ENCODE measurements around the gene NDOR1.

The NDOR1 gene

DNA sequence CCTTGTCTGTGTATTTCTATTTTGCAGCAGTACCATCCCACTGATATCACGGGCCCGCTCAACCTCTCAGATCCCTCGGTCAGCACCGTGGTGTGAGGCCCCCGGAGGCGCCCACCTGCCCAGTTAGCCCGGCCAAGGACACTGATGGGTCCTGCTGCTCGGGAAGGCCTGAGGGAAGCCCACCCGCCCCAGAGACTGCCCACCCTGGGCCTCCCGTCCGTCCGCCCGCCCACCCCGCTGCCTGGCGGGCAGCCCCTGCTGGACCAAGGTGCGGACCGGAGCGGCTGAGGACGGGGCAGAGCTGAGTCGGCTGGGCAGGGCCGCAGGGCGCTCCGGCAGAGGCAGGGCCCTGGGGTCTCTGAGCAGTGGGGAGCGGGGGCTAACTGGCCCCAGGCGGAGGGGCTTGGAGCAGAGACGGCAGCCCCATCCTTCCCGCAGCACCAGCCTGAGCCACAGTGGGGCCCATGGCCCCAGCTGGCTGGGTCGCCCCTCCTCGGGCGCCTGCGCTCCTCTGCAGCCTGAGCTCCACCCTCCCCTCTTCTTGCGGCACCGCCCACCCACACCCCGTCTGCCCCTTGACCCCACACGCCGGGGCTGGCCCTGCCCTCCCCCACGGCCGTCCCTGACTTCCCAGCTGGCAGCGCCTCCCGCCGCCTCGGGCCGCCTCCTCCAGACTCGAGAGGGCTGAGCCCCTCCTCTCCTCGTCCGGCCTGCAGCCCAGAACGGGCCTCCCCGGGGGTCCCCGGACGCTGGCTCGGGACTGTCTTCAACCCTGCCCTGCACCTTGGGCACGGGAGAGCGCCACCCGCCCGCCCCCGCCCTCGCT is 37.5 kb upstream of the NDOR1 start:
- DNase-seq (ENCODE audit: low spot score), result peak; percentile 56

DNA sequence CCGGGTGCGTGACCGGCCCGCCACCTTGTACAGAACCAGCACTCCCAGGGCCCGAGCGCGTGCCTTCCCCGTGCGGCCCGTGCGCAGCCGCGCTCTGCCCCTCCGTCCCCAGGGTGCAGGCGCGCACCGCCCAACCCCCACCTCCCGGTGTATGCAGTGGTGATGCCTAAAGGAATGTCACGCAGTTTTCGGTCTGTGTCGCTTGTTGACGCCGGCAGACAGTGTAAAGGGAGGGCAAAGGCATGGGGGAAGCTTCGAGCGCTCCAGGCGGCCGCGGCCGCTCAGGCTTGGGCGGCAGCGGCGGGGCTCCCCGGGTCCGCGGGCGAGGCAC is 37.0 kb upstream of the NDOR1 start:
- peak; percentile 44 for DNase-seq (ENCODE audit: low spot score)

DNA sequence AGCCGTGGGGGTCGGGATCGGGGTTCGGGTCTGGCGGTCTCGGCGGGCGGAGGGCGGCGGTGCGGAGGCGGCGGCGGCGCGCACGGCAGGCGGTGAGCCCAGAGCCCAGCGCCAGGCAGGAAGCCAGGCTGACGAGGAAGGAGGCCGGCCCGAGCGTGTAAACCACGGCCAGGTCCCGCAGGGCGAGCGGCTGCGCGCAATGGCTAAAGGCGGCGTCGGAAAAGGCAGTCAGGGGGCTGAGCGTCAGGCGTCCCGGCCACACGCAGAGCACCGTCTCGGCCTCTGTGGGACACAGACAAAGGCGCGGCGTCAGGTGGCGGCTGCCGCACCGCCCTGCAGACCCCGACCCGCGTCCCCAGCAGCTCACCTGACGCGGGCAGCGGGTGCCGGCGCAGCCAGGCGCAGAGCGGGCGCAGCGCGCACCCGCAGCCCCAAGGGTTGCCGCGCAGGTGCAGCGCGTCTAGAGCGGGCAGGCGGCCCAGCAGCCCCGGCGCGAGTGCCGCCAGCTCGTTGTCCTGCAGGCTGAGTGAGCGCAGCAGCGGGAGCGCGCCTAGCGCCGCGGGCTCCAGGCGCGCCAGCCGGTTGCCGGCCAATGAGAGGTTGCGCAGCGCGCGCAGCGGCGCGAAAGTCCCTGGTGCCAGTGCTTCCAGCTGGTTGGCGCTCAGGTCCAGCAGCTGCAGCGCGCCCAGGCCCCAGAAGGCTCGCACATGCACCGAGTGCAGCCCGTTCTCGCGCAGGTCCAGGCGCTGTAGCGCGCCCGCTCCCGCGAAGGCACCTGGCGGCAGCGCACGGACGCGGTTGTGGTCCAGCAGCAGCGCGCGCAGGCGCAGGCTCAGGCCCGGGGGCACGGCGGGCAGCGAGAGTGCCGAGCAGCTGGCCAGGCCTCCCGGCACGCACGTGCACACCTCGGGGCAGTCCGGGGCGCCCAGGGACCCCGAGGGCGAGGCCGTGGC is 36.3 kb upstream of the NDOR1 start:
- peak; percentile 73 for DNase-seq (ENCODE audit: low spot score)

DNA sequence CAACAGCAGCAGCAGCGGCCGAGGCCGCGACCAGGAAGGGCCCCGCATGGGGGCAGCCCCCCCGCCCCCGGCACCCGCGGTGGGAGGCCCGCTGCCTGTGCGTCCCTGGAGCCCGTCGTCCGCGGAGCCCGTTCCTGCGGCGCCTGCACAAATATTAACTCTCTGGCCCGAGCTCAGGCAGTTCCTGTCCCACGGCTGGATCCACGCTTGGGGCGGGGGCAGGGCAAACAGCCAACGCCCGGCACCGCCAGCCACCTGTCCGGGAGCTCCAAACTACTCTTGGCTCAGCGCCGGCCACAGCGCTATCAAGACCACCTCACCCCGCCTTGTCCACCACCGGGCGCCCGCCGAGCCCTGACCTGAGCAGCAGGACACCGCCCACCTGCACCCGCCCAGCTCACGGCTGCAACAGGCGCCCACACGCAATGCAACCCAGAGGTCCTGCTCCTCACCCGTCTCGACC is 35.6 kb upstream of the NDOR1 start, which contains the start of gene LRRC26:
LRRC26 (minus strand) TSS at position 156 of the 463 bp plus-strand sequence; CDS start at position 48, 108 bp downstream.
- DNase-seq (ENCODE audit: low spot score), result no peak

DNA sequence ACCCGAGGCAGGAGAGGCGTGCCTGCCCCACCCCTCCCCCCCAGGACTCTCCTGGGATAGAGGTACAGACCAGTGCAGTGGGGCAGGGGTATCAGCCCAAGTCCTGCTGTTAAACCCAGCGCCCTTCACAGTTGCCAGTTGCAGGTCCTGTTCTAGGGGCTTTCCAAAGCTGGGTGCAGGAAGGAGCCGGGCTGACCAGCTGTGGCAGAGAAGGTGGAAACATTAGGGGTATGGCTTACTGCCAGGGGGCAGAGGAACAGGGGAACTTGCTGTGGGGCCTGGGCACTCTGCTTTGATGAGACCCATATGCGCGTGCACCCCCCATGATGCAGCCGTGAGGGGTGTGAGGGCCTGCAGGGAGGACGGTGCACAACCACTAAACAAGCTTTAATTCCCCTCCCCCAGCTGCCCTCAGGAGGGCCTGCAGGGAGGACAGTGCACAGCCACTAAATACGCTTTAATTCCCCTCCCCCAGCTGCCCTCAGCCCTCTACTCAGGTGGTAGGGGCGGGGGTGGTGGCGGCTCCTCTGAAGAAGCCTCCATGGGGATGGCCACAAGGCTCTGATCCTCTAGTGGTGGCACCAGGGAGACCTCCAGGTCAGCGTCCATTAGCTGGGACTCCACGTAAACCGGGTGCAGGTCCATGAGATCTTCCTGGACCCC is 34.9 kb upstream of the NDOR1 start:
- no peak for DNase-seq (ENCODE audit: low spot score)

DNA sequence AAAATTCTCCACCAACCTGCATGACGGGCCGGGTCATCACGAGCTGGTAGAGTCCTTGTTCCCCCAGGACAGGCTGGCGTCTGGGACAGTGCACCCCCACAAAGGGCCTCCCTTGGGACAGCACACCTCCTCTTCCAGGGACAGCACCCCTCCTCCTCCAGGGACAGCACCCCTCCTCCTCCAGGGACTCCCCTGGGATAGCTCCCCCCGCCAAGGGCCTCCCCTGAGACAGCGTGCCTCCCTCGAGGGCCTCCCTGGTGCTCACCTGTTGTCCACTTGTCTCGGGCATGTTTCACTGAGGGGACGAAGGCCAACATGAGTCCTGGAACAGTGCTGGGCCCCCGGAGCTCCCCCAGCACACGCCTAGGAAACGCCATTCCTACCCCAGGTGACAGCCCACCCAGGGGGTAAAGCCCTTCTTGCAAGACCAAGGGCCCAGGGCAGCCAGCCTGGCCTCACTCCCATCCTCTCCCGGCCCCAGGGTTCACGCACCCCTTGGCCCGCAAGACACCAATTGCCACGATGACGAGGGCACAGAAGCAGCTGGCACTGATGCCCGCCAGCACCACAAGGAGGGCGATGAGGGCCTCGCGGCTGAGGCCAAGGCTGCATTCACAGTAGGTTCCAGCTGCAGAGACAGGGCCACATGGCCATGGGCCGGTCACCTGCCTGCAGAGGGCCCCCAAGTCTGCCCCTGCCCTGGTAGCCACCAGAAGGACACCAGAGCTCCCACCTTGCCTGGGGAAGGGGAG is 34.2 kb upstream of the NDOR1 start:
- DNase-seq (ENCODE audit: low spot score), result no peak

DNA sequence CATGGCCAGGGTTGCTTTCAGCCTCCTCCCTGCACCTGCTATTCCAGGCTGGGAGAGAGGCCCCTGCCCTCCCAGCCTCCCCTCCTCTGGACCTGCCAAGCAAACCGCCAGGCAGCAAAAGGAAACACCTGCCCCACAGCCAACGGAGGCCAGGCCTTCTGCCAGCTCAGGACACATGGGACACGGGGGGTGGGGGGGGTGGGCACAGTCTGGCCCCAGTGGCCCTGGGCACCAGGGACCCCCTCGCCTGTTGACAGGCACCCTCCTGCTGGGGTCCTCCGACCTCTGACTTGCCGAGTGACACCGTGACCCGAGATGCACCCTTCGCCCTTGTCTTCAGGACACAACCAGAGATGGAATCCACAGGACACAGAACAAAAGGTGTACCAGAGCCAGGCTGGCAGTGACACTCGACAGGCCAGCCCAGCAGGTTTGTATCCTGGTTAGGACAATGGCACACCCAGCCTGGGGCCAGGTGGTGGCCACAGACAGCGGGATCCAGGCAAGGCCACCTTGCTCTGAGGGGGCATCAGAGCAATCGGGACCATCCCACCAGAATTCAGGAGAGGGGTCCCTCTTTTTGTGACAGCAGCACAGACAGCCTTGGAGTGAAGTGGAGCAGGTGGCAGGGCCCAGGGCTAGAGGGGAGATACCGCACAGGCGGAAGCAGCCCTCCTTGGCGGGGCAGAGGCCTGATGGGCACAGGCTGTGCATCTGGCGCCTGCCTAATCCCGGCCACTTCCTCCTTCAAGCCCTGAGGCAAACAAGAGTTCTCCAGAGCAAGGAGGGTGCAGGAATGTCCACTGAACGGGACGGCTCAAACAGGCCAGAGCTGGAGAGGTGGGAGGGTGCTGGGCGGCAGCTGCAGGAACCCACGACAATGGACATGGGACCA is 32.4 kb upstream of the NDOR1 start:
- no peak for DNase-seq (ENCODE audit: low spot score)

DNA sequence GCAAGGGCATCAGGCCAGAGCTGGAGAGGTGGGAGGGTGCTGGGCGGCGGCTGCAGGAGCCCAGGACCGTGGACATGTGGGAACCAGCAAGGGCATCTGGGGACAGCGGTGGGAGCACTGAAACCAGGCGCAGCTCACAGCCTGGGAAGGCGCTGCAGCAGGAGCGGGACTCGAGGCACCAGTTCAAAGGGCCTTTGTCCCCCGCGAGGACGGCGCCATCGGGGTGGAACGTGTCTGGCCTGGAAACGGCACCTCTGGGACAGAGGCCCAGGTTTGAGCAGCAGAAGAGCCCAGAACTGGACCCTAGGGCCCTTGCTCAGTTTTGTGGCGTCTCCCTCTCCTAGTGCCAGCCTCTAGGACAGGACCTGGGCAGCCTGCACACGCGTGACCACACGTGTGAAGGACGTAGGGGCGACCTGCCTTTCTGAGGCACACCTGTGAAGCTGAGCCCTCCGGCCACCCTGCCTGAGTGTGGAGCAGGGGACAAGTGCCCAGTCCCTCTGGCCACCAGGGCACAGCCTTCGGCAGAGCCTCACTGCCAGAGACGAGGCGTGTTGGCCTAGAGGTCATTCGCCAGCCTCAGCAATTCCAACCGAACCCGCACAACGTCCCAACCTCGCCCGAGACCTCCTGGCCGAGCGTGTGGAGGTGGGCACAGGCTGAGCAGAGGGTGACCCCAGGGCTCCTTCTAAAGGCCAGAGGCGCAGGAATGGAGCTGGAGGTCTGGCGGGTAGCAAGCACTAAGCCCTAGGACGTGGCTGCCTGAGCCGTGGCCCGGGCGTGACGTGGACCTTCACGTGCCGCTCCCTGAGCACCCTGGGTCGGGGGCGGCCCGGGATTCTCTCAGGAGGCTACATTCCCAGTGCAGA is 31.5 kb upstream of the NDOR1 start:
- DNase-seq (ENCODE audit: low spot score), result no peak

DNA sequence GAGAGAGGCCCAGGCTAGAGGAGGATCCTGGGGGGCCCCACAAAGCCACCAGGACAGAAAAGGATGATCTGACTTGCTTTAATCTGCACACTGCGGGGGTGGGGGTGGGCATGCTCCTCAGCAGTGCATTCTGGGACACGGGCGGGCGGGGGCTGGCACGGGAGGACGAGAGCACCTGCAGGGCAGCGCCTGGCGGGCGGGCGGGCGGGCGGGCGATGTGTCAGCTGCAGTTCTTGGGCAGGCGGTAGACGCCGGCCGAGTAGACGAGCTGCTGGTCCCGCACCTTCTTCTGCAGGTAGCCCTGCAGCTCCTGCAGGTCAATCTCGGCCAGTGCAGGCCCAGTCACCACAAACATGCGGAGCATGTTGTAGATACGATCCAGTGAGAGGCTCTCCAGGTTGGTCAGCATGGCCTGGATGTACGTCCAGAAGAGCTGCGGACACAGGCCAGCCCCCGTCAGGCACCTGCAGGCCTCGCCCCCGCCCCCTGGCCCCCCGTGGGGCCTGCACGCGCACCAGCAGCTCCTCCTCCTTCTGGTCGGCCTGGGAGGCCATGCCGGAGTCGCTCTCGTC is 30.7 kb upstream of the NDOR1 start:
- no peak for DNase-seq (ENCODE audit: low spot score)

DNA sequence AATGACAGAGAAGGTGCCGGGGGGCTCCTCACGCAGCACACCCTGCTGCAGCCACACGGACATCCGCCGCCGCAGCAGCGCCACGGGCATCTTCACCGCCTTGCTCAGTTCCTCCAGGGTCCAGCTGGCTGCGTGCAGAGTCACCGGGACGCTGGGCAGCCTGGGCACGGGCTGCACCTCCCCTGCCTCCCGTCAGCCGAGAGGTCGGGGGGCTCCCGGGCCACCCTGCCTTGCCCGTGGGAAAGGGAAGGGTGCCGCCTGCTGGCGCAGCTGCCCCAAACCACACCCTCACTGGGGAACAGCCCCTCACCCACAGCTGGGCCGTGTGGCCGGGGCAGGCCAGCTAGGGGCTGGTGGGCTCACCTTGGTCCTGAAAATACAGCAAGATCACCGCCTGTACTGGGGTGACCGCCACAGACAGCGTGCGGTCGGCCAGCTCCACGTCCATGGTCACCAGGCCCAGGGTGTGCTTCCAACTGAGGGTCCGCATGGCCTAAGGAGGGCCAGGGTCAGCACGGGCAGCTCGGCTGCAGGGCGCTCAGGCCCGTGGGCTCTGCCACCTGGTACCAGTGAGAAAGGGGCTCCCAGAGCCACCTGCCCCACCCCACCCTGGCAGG is 30.0 kb upstream of the NDOR1 start:
- DNase-seq (ENCODE audit: low spot score), result no peak

DNA sequence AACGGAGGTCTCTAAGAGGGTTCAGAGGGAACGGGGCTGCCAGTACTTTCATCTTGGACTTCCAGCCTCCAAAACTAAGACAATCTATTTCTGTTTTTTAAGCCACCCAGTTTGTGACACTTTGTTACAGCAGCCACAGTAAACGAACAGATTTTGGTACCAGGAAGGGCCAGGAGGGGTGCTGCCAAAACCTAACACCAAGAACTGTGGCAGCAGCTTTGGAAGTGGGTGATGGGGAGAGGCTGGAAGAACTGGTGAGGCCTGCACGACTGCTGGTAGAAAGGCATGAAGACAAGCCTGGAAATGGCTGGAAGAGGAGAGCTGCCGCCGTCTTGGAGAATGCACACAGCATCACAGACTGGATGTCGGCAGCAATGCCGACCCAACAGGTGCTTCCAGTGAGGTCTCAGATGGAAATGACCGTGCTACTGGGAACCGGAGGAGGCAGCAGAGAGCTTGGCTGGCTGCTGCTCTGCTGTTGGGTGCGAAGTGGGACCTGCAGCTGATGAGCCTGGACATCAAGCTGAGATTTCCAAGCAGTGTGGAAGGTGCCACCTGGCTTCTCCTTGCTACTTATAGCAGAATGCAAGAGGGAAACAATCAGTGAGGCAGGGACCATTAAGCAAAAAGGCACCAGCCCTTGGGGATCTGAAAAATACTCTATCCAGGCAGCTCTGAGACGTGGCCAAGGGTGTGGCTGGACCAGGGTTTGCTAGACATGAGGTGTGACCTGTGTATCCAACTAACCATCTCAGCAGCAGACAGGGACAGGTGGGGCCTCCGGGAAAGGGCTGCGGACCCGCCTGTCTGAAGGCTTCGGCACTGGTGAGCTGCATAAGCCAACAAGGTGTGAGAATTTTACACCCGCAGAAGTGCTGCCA is 29.0 kb upstream of the NDOR1 start:
- peak; percentile 68 for DNase-seq (ENCODE audit: low spot score)

DNA sequence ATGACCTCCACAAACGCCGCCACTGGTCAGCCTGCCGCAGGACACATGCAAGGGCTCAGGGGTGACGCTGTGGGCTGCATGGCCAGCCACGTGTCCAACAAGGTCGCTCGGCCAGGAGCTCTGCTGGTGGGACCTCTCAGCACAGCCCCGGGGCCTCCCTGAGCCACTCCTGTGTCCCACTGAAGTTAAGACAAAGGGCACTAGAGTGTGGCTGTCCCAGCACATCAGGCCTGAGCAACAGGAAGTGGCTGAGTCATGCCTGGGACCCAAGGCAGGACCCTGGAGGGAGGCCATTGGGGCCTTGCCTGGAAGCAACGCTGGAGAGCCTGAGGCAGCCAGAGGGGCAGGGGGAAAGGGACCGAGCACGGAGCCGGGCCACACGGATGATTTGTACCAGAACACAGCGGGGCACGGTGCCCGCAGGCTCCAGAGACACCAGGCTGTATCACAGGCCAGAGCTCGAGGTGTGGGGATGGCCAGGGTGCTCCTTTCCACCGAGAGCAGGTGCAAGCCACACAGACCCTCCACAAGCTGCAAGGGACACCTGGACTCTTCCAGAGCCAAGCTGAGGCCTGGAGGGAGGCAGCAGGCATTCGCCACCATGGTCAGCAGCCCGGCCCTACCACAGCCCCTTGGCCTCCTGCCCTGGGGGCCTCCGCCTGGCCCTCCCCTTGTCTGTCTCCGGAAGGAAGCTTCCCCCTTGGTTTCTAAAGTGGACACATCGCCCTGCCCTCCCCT is 27.1 kb upstream of the NDOR1 start:
- DNase-seq (ENCODE audit: low spot score), result no peak

DNA sequence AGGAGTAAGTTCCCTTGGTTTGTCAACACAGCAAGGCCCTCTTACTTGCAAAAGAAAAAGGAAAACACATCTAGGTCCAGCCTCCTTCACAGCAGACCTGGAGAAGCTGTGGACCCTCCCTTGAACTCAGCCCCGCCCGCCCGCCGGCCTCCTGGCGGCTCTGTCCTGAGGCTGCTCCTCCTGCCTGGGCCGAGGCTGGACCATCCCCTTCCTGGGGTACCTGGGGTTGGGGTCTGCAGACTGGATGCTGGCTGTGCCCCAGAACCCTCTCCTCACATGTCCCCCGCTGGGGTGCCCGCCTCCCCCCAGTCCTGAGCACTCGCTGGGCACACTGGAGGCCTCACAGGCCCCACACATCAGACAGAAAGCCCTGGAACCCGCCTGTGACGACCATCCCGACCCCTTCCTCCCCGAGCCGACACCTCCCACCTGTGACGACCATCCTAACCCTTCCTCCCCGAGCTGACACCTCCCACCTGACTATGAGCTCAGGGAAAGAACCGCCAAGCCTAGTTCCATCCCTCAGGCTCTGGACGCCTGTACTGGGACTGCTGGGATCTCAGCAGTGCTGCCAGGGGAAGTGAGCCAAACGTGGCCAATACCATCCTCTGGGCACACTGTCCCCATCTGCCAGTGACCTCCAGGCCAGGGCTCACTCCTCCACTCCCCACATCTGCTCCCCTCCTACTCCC is 26.4 kb upstream of the NDOR1 start:
- DNase-seq (ENCODE audit: low spot score), result no peak

DNA sequence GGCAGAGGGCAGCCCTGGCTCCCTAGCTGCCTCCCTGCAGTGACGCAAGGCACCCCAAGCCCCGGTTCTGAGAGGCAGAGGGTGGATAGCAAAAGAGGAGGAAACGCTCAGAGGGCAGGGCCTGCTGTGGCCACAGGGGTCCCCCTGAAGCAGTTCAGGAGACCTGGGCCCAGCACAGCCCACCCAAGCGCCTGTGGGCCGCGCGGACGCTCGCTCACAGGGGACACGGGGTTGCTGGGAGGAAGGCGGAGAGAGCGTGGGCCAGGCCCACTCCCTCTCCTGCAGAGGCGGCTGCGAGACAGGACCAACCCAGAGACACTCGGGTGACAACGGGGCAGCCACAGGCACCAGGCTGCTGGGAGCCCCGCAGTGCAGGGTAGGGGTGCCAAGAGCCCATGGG is 25.7 kb upstream of the NDOR1 start:
- no peak for DNase-seq (ENCODE audit: low spot score)

DNA sequence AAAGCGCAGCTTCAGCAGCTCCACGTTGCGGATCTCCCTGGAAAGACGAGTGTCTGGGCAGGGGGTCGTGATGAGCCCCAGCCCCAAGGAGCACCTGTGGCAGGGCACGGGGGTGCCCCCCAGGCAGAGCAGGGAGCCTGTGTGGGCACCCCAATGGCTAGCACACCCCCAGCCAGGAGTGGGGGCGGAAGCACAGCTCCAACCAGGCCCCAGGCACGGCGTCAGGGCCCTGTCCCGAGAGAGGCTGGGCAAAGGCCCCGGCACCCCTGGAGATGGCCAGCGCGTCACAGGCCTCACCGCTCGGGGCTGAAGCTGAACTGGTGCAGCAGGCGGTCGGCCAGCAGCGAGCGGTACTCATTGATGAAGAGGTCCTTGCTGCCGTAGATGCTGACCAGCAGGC is 25.0 kb upstream of the NDOR1 start:
- no peak for DNase-seq (ENCODE audit: low spot score)

DNA sequence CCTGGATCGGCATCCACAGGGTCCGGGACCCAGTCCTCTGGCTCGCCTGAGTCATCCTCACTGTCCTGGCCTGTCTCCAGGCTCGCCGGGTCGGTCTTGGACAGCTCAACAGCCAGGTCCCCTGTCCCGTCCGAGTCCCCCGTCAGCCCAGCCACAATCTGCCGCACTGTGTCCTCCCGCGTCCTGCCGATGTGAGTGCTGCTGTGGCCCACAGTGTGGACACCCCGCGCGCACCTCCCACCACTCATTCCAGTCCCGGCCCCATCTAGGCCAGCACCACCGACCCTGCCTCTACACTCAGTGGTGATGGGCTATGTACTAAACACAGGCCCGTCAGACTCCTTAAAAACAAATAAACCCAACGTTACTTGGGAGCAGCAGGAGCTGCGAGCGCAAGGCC is 23.8 kb upstream of the NDOR1 start:
- DNase-seq (ENCODE audit: low spot score), result no peak

DNA sequence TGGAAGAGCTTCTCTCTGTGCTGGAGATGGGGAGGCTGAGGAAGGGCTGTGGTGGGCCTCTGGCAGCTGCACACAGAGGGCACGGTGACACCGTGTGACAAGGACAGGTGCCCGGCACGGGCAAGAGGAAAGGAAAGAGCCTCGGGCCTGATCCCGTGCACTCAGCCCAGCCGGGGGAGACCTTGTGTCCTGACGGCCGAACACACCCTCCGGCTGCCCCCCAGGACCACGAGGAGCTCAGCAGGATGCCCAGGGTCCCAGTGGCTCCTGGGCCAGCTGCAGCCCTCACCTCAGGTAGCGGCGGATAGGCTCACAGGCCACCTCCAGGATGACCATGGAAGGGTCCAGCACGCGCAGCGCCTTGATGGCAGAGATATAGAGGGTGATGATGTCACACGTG is 22.7 kb upstream of the NDOR1 start:
- DNase-seq (ENCODE audit: low spot score), result no peak
